Femur (tissue), 1 donor: Measurements from ENCODE around the gene CEP72.
"Not testable (repeated sequence)": the region's sequence is repeated elsewhere in the genome, so short reads cannot be mapped to it uniquely, and the experiment has no call there.

Source experiments
- DNase-seq: peaks from one replicate; pipeline ENCODE4 v3.0.0-alpha.2; 2017

CEP72 gene

DNA sequence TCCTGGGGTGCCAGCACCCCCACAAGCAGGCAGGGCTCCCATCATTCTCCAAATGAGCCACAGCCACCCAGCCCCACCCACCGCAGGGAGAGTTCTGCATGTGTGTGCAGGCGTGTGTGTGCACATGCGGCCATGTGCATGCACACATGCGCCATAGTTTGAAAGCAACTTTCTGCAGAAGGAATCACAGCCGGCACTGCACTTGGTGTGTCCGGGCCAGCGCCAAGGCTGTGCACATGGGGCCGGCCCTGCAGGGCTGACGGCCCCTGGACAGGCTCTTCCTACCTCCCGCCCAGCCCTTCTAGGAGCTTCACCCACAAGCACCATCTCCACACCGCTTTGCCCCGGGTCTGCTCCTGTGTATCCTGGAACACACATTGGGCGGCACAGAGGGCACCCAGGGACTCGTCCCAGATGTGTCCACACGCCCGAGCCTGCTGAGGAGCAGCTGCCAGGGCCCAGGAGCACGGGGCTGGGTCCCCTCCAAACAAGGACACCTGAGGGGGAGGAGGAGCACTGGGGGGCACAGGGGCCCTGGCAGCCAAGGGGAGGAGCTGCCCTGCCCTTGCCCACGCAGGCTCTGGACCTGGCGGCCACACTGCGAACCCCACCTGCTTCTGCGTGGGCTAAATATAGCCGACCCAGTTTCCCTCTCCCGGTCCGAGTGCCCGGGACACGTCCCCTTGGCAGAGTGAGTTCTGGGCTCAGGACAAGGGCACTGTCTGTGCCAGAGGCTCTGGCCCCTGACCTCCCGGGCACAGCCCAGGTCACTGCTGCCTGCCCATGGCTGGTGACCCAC is 61.9 kb downstream of the CEP72 start:
- peak; percentile 28 for DNase-seq

DNA sequence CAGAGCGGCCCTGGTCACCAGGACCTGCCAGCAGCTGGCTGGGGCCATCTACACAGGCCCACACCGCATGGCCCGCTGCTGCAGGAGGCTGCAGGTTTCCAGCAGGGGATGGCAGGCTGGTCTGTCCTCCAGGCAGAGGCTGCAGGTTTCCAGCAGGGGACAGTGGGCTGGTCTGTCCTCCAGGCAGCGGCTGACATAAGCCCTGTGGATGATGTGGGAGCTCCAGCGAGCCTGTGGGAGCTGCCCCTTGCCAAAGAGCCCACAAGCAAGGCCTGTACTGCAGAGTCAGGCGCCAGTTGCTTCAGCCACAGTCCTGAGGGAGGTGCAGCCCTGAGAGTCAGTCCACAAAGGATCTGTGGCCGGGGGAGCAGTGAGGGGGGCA is 62.5 kb downstream of the CEP72 start:
- DNase-seq, result peak; percentile 48

GRCh38 chr5:675111-675870 is 63.2 kb downstream of the CEP72 start:
- peak; percentile 17 for DNase-seq

- peak; percentile 19 for DNase-seq
Observed at GRCh38 chr5:675871-676698, 63.9 kb downstream of the CEP72 start.

DNA sequence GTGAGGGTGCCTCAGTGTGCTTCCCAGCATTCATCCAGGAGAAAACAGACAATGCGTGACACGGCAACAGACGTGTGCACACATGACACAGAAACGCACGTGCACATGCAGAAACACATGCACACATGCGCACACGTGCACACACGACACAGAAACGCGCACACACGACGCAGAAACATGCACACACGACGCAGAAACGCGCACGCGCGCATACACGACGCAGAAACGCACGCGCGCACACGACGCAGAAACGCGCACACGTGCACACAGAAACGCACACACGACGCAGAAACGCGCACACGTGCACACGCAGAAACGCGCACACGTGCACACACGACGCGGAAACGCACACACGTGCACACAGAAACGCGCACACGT is 64.5 kb downstream of the CEP72 start:
- DNase-seq, result no peak

- peak; percentile 18 for DNase-seq
Observed at GRCh38 chr5:677131-678101, 65.3 kb downstream of the CEP72 start.

GRCh38 chr5:678521-678920 is 66.4 kb downstream of the CEP72 start:
- not testable (repeated sequence) for DNase-seq

DNA sequence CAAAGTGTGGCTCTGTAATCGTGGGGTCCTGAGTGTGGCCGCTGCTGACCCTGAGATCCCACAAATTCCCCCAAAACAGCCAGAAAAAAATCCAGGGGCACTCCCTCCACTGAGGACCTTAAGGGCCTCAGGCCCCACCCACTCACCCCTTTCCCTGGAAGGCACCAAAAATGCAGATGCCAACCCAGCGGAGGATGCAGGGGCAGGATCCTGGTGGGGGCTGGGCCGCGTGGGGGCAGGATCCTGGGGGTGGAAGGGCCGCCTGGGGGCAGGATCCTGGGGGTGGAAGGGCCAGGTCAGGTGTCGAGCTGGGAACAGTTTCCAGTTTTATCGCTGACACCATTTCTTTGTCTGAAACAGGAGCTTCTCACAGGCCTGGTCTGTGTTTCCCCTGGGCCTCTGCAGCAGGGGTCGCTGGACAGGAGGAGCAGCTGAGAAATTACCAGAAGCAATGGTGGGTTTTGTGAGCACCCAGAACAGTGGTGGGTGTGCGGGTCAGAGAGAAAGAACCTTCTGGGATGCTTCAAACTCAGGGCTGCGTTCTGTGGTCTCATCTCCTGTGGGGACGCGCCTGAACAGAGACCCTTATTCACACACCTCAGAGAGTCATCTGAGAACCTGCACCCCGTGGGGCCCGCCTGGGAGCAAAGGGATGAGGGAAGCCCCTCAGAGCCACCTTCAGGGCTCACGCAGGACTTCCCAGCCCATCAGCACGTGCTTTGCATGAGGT is 67.2 kb downstream of the CEP72 start:
- peak; percentile 6 for DNase-seq

DNA sequence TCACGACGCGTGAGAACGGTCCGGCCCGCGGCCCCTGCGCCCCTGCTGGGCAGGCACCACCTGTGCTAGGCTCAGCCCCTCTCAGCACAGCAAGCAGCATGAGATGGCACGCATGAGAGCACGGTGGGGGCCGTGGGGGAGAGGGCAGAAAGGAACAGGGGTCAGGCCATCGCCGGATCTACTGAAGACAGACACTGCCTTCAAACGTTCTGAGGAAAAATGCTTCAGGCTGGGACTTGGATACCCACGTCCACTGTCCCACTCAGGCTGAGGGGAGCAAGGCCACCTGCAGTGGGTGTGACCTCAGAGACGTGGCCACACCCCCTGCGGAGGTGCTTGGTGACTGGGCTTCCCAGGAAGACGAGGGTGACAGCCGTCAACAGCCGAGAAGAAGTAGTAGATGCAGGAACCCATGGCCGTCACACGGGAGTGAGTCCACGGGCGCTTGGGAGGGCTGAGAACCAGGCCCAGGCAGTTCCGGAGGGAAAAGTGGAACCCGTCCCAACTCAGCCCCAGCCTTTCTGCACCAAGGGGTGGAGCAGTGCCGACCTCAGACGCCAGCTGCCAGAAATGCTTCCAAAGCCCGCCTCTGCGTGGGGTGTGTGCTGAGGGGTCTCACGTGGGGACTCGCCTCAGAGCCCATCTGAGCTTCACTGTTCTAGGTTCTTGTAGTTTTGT is 68.1 kb downstream of the CEP72 start:
- not testable (repeated sequence) for DNase-seq

DNA sequence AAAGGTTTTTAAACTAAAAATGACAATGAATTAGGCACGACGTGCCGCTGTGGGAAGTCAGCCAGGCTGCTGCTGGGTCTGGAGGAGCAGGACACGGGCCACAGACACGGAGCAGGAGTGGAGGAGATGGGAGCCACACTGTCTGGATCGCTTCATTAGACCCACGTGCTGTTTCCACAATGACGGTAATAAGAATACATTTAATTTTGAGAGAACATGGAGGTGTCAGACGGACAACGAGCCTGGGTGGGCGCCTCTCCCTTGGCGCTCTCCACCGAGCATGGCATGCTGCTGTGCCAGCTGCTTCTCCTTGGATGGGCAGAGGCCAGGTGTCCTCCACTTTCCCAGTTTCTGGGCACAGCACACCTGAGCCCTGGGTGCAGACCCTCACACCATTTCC is 68.7 kb downstream of the CEP72 start:
- not testable (repeated sequence) for DNase-seq

- DNase-seq, result peak; percentile 11
Observed at GRCh38 chr5:681317-682191, 69.4 kb downstream of the CEP72 start.

GRCh38 chr5:682216-682615 is 70.1 kb downstream of the CEP72 start:
- DNase-seq, result peak; percentile 5

DNA sequence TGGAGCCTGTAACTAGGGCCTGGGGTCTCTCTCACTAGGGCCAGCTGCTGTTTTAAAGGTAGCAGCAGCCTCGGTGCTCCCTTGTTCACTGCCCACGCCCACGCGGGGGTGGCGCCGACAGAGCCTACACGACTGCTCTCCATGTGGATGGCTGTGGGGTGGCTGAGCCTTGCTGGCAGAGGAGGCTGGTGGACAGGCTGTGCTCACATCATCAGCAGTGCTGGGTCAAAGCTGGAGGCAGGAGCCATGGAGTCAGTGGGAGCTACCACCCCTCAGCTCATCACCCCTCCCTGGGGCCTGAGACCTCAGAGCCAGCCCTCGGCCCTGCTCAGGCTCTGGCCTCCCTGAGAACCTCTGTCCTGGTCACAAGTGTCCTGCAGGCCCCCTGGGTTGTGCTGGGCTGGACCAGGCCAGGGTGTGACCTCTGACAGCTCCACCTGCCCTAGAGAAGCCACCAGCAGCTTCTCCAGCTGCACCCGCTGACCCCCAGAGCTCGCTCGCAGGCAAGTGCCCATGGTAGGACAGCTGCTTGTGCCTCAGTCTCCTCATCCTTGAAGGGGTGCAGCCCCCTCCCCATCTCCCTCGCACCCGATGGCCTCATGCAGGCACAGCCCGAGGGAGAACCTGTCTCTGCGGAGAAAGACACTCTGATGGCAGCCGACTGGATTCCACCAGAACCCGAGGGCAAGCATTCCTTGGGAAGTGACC is 70.7 kb downstream of the CEP72 start:
- peak; percentile 15 for DNase-seq

DNA sequence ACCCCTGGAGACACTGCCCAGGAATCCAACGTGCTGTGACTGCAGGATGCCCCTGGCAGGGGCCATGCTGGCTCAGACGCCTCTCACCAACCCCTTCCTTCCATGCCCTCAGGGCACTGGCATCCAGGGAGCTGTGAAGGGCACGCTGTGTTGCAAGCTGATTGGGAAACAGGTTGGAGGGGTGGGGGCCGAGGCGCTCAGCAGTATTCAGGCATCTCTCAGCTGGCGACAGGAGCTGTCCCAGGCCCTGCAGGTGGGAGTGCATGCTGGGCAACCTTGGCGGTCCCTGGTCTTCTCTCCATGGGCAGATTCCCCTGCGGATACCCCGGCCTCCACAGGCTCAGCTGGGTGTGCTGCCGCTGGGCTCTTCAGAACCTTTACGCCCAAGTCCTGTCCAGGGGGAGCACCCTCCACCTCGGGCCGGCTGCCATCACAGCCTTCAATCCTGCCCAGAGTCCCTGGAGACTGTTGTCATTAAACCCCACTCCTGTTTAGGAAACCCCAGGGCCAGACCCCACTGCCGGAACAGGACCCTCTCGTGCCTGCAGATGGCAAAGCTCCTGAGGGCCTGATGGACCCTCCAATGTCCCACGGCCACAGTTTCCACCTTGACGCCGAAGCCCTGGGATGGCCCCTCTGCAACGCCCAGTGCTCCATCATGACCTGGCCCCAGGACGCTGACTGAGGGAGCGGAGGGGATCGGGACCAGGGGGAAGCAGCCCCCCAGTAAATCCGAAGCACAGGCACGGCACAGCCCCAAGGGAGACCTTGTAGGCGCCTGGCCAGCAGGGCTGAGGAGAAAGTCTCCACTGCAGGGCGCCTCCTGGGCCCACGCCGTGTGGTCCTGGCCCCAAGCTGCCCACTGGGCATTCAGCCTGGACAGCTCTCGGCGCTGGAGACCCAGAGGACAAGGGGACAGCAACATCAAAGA is 71.7 kb downstream of the CEP72 start:
- peak; percentile 17 for DNase-seq

GRCh38 chr5:684751-685216 is 72.6 kb downstream of the CEP72 start:
- DNase-seq, result peak; percentile 10

DNA sequence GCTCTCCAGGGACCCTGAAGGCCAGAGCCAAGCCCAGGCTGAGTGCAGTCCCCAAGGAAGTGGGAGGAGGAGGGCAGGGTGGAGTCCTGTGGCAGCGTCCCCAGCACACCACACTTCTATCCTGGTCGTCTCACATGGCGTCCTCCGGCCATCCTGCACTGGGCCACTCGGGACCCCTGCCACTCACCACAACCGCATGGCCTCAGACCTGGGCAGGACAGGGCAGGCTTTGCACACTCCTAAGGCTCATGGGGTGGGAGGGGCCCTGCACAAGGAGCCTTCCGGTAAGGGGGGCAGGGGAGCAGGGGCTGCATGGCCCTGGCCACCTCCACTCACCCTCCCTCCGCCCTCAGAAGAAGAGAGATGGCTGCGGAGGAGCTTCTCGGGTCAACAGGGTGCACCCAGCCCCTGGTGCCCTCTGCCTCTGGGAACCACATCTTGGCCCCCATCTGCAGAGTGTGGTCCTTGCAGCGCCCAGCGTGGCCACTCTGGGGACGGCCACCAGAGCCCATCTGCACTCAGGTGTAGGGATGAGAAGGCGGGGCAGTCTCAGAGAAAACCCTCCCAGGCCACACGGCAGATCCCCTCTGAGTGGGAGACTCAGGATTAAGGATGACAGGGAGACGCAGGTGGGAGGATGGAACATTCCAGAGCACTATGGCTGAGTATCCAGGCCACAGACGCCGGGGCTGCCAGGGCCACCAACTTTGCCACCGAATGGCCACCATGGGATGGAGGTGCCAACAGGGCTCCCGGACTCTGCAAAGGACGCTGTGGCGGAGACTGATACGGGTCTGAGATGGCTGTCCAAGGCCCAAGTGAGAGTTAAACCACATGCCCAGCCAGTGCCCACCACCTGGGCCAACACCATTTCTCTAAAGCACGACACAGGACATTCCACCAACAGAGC is 73.4 kb downstream of the CEP72 start:
- DNase-seq, result peak; percentile 5

GRCh38 chr5:686172-686523 is 74.0 kb downstream of the CEP72 start:
- not testable (repeated sequence) for DNase-seq
